GM18868 (cell line): ENCODE results near the gene FGF5.
A peak's percentile ranks its signal among the peaks of the same experiment; 100 is the strongest.

Experiments
- ATAC-seq: cut with Tn5 transposase; IDR thresholded peaks from one replicate; pipeline ENCODE4 v1.9.1; 2021; ENCODE audit warnings: mild to moderate bottlenecking, moderate library complexity; ENCODE audit not compliant: unreplicated experiment

The FGF5 gene

DNA sequence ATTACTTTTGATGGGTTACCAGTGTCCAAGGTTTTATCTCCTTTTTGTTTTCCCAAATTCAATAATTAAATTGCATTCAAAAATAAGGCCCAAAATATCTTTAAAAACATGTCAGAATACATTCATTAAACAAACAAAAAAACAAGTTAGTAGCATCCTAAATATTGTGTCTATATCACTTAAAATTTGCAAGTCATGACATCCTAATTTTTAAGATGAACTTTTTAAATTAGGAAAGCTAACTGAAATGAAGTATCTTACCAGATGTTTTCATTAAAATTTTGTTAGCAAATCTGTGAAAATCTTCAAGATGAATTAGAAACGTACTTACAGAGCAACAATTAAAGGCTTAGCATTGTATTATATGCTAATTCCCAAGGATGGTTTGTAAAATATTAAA, 68.1 kb downstream of the FGF5 start:
- ATAC-seq = no peak

DNA sequence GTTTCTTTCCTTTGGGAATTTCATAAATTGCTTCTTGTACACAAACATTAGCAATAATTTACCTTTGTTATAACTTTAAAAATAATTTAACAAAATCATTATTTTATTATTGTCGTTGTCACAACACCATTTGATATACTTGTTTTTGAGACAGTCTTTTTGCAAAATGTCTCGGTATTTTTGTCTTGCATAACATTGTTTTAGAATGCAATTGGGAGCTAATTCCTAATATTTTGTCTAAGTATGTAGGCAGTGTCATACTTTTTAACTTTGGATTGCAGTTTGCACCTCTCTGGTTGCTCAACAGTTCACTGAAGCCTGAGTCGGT, 68.7 kb downstream of the FGF5 start:
- no peak for ATAC-seq

DNA sequence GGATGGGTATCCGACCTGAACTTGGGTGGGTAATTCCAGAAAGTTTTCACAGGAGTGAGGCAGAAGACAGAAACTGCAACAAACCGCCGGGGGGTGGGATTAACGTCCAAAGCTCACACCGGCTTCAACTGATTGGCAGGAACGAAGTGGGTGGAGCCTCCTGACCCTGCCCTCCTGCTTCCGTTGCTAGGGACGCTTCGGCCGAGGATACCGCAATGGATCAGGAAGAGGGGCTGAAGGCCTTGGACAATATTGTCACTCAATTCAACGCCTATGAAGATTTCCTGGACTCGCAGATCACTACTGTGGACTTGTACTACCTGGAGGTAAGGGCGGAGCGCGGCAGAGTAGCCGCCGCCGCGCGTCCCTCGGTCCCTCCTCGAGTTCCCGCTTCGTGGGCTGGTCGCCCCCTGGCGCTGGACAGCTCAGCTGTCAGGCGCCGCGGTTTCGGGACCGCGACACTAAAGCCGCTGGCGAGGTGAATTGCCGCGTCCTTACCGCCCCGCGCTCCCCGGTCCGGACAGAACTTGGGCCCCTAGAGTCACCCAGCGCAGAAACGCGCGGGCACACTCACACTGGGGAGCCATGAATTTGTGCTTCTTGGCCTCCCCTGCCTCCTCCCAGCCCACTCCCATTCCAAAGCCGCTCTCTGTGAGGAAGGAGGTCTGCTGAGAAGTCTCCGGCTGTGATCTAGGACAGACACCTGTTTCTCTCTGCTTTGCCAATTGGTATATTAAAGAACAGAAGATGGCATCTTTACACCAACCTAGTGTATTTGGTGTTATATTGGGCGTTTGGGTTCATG, 69.3 kb downstream of the FGF5 start, which contains the start of gene CFAP299:
Gene CFAP299, plus strand, starts transcription at position 177 of the 805 bp plus-strand sequence.
- peak; percentile 99 for ATAC-seq

DNA sequence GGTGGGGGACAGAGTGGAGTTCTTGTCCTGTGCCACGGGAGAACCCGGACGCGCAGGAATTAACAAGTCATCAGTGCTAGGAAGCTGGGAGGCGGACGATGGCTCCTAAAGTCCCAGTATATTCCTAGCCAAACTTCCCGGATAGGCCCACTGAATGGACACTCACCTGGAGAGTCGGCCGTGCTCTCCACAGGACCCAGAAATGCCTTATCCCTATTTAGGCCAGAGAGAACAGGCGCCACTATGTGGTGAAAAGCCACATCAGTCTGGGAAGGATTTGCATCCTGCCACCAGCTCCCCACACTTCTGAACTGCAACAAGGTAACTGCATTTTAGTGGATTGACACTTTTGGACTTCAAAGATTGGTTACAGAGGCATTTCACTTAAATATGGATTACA, 70.1 kb downstream of the FGF5 start:
- ATAC-seq = no peak

GRCh38 chr4:80340036-80340435, 73.6 kb downstream of the FGF5 start:
- ATAC-seq = no peak
